Gastroesophageal sphincter (tissue), 4 donors: ENCODE measurements around the gene TMEM9B. TPM values are rescaled to one million over a fixed set of nuclear protein-coding genes. Genes with fewer than 3 reads are reported as not detected.

ENCODE experiments used
- ATAC-seq: fragments of 150-250 bp; one replicate; pipeline ENCODE4 v1.9.1; 2016; ENCODE audit warnings: mild to moderate bottlenecking, moderate library complexity
- H3K27ac ChIP-seq, 4 donors: fragments of 200-600 bp; sonication (generic) in 3 of 4; 1 replicate in 3 of 4; 2 replicates in 1 of 4; pipeline ENCODE4 v1.5.1; 2016 to 2019
- H3K27me3 ChIP-seq: fragments of 200-600 bp; sonication (generic); one replicate; pipeline ENCODE4 v1.5.1; 2019
- H3K36me3 ChIP-seq, 2 donors: fragments of 200-600 bp; sonication (generic); one replicate each; pipeline ENCODE4 v1.5.1; 2019; ENCODE audit warnings: control low read depth in 1 of 2
- H3K4me1 ChIP-seq, 3 donors: fragments of 200-600 bp; sonication (generic); 1 replicate in 2 of 3; 2 replicates in 1 of 3; pipeline ENCODE4 v1.5.1; 2016 to 2019; ENCODE audit warnings: control low read depth in 2 of 3
- H3K4me3 ChIP-seq, 2 donors: fragments of 200-600 bp; sonication (generic); one replicate each; pipeline ENCODE4 v1.5.1; 2019; ENCODE audit warnings: mild to moderate bottlenecking in 1 of 2, moderate library complexity in 1 of 2
- H3K9me3 ChIP-seq, 3 donors: fragments of 200-600 bp; sonication (generic); one replicate each; pipeline ENCODE4 v1.5.1; 2017 to 2019; ENCODE audit warnings: control low read depth in 2 of 3
- CTCF ChIP-seq, 4 experiments: fragments of 200-600 bp in 2 of 4; fragments of 450-650 bp in 2 of 4; sonication (generic) in 1 of 4; IDR thresholded peaks; one replicate each; pipeline ENCODE4 v1.5.1; 2017 to 2019; ENCODE audit warnings: antibody characterized with exemption in 4 of 4, mild to moderate bottlenecking in 2 of 4, moderate library complexity in 2 of 4
- EP300 ChIP-seq: sonication (generic); formaldehyde crosslinking; IDR thresholded peaks from one replicate; pipeline ENCODE4 v1.6.1; 2017; ENCODE audit warnings: antibody characterized with exemption, mild to moderate bottlenecking
- POLR2A ChIP-seq, 2 donors: fragments of 450-650 bp; IDR thresholded peaks; one replicate each; pipeline ENCODE4 v1.6.1; 2017; ENCODE audit warnings: antibody characterized with exemption in 2 of 2, mild to moderate bottlenecking in 2 of 2, moderate library complexity in 1 of 2
- POLR2AphosphoS5 ChIP-seq: sonication (generic); formaldehyde crosslinking; IDR thresholded peaks from one replicate; pipeline ENCODE4 v1.6.1; 2017; ENCODE audit warnings: antibody characterized with exemption
- WGBS, 2 donors: methylation state at CpG; one replicate each; pipeline ENCODE4 v1.1.5; 2018; ENCODE audit warnings: low coverage in 1 of 2; 5-methylcytosine and 5-hydroxymethylcytosine counted together
- total RNA-seq, 4 donors: library from RNA; depleted of rRNA; stranded (reverse); fragments of >200 nt; gene quantifications; one replicate each; pipeline ENCODE4 v1.1.0, GENCODE V29; 2016

Gene TMEM9B
- total RNA-seq, 4 donors from 2014 or later, result 14.6 to 40.0 (median 21.5) TPM

DNA sequence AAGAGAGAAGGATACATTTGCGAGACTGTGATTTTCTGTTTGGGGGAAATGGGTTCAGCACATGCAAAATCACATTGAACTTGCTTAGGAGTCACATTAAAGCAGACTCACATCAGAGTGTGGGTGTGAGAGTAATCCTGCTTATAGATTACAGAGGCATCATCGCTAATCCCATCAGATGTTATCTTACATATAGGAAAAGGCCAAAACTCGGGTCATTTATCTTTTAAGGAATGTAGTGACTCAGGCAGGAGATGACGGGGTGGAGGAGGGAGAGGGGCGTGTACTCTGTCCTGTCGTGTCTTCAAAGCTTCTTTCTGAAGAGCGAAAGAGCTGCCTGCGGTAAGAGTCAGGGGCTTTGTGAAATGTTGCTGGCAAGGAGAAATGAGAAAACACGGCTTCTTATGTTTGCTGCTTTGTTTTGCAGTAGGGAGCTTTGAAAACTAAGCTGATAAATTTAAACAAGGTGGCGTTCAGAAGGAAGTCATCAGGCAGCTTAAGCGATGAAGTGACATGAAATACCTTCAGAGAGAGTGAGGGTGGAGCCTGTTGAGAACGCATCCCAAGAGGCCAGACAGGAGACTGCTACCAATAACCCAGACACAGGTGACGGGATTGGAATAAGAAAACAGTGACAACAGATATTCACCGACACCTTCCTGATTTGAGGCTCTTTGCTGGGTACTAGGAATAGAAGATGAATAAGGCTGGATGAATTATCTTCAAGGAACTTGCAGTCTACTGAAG is 29.3 kb downstream of the TMEM9B start:
- no peaks in the 10 kb centered on the region for H3K27me3 ChIP-seq
- H3K9me3 ChIP-seq, result no peaks in the 10 kb centered on the region
- no peaks in the 10 kb centered on the region for H3K36me3 ChIP-seq
- ATAC-seq, result no peak
- no peak overlapping the region for H3K4me3 ChIP-seq
- no peak overlapping the region for H3K27ac ChIP-seq
- no peaks in the 10 kb centered on the region for H3K4me1 ChIP-seq
- TF ChIP-seq CTCF (IDR thresholded peaks at IDR 0.05) (no peak), POLR2A (IDR thresholded peaks at IDR 0.05) (no peak), EP300 (no peak), POLR2AphosphoS5 (no peak)
- 37 to 39% methylated on average over 14 of the region's 14 CpGs for WGBS, 2 donors

GRCh38 chr11:8933931-8934330 is 30.3 kb downstream of the TMEM9B start:
- Histone ChIP-seq H3K9me3 (no peaks in the 10 kb centered on the region), H3K27ac (no peak overlapping the region), H3K4me1 (no peaks in the 10 kb centered on the region), H3K27me3 (no peaks in the 10 kb centered on the region), H3K4me3 (no peak overlapping the region), H3K36me3 (no peaks in the 10 kb centered on the region)
- 90 to 94% methylated on average over 3 of the region's 6 CpGs for WGBS, 2 donors
- ATAC-seq, result no peak
- no peak for TF ChIP-seq POLR2AphosphoS5
- TF ChIP-seq EP300, result no peak
- no peak for TF ChIP-seq POLR2A (IDR thresholded peaks at IDR 0.05)
- TF ChIP-seq CTCF (IDR thresholded peaks at IDR 0.05), result no peak

DNA sequence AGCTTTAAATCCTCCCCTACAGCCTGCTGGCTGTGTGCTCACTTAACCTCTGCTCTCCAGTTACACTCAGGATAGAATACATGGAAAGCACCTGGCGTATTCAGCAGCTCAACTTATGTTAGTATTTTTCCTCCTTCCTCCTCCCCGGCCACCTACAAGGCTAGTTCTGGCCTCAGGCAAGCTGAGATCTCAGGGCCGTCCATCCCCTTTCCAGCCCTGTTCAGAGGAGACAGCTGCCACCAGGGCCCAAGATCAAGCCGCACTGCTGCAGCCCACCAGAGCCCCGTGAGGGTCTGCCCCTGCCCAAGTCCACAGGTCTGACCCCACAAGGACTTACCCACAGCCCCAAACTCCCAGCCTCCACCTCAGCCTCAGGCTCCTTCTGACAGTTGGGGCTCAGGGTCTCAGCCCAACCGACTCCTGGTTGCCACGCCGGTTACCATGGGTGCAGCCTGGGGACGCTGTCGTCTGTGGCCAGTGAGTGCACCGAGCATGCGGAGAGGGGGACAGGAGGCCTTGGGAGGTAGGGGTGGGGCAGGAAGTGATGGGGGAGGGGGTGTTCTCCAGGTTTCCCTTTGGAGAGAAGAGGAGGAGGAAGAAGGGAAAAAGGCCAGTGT is 31.6 kb downstream of the TMEM9B start, which contains the start of gene C11orf16:
TSS of gene C11orf16 (minus strand) at position 384 of the 617 bp plus-strand sequence. CDS start 639 bp downstream, outside the sequence.
- H3K27ac ChIP-seq, result no peak within 1 kb of the TSS
- TF ChIP-seq CTCF (IDR thresholded peaks at IDR 0.05) (no peak), POLR2A (IDR thresholded peaks at IDR 0.05) (no peak), EP300 (no peak), POLR2AphosphoS5 (no peak)
- WGBS, 2 donors, result 80% methylated on average over 1 of the region's 12 CpGs; no CpG with 5 or more reads in 1 of the 2 donors
- H3K27me3 ChIP-seq, result no peaks in the 10 kb centered on the region
- no peak within 1 kb of the TSS for H3K4me3 ChIP-seq
- ATAC-seq, result no peak
- H3K36me3 ChIP-seq, result no peaks in the 10 kb centered on the region
- H3K4me1 ChIP-seq, result no peaks in the 10 kb centered on the region
- no peaks in the 10 kb centered on the region for H3K9me3 ChIP-seq

DNA sequence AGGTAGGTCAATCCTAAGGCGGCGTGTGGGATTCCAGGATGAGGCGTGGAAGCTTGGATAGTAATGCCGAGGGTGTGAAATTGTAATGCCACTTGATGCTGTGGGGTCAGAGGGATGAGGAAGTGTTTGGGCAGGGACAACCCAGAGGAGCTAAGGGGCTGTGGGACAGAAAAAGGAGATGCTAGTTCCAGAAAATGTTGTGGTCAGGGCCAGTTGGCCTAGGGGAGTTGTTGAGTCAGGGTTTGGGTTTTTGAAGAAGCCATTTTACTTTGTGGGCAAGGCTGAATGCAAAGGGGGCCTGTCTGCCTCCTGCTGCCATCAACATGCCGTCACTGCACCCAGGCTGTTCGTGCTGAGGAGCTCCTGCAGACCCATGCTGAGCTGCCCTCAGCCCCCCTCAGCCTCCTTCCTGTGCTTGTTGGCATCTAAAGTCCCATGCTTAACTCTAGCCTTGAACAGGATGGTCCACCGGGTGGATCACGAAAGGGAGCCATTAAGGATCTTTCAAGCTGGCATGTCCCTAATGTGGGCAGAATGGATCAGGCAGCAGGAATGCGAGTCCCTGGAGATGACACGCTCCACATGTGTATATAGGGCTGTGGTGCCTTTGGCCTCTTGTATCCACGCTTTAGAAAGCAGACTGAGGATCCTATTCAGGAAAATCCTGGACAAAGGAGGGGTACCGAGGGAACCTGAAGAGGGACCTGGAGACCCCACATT is 33.6 kb downstream of the TMEM9B start:
- peaks cover 0 to 2% of the 10 kb centered on the region in 2 donors for H3K36me3 ChIP-seq
- H3K9me3 ChIP-seq, result no peaks in the 10 kb centered on the region
- H3K27me3 ChIP-seq, result no peaks in the 10 kb centered on the region
- ATAC-seq, result no peak
- no peak overlapping the region for H3K4me3 ChIP-seq
- no peak overlapping the region for H3K27ac ChIP-seq
- WGBS, 2 donors, result 86 to 100% methylated on average over 4 to 9 of the region's 12 CpGs
- no peak for TF ChIP-seq POLR2AphosphoS5
- no peak for TF ChIP-seq EP300
- TF ChIP-seq POLR2A (IDR thresholded peaks at IDR 0.05), result no peak
- TF ChIP-seq CTCF (IDR thresholded peaks at IDR 0.05), result no peak
- H3K4me1 ChIP-seq, result no peaks in the 10 kb centered on the region
